ENCODE data around the gene TUBAL3.

The TUBAL3 gene

DNA sequence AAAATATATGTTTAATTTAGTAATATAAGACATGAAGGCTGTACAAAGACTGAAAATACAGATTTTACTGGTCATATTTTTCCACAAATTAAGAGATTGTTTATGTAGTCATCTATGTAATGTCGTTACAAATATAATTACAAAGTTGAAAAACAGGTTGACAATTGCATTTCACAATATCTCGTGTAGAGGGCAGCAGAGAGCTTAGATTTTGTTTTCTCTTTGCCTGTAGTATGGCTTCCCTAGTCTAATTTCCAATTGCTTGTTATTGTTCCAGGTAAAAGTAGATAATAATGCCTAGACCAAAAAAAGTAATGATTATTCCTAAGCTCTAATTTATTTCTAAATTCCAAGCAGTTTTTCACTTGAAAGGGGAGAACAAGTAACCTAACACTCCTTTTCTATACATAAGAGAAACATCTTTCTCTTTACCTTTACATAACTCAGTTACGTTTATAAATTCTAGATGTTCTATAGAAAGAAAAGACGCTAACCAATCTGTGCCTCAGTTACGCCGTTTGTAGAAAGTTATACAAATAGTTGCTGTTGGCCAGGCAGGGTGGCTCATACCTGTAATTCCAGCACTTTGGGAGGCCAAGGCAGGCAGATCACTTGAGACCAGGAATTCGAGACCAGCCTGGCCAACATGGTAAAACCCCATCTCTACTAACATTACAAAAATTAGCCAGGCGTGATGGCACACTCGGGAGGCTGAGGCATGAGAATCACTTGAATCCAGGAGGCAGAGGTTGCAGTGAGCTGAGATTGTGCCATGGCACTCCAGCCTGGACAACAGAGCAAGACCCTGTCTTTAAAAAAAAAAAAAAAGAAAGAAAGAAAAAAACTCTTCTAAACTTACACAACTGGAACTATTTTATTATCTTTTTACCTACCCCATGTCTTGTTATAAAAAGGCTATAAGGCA is 37.7 kb upstream of the TUBAL3 start:
- DNase-seq (ENCODE audit: low spot score): peak; percentile 34
- peak; percentile 44 for TF ChIP-seq CTCF (IDR thresholded peaks at IDR 0.05; ENCODE audit: borderline replicate concordance, control extremely low read depth, extremely low read depth, insufficient read depth, missing control alignments)
- in situ Hi-C loops (cut with MboI; ENCODE audit: low sequenced_read_pairs, unreplicated experiment): loop anchor here (5.0 kb wide), 1 partner anchor 180 kb away; no protein-coding TSS in a partner anchor

GRCh38 chr10:5441106-5441505 is 36.5 kb upstream of the TUBAL3 start:
- no peak for TF ChIP-seq CTCF (IDR thresholded peaks at IDR 0.05; ENCODE audit: borderline replicate concordance, control extremely low read depth, extremely low read depth, insufficient read depth, missing control alignments)
- in situ Hi-C loops (cut with MboI; ENCODE audit: low sequenced_read_pairs, unreplicated experiment): loop anchor here (5.0 kb wide), 1 partner anchor 181 kb away; no protein-coding TSS in a partner anchor
- no peak for DNase-seq (ENCODE audit: low spot score)

DNA sequence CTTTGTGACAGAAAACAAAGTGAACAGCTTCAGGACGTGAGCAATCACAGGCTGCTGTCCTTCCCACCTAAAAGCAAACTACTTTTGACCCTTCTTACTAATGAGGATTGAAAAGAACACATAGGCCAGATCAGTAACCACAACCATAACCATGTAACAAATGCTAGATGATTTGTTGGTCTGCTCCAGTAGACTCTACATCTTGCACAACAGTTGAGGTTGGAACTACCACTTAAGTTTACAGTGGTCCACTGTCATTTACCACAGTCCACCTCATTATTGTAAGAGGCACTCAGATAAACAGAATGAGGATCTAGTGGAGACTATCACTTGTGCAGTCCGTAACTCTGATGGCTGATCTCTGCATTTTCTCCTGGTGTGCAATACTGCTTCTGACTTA is 35.6 kb upstream of the TUBAL3 start:
- in situ Hi-C loops (cut with MboI; ENCODE audit: low sequenced_read_pairs, unreplicated experiment): loop anchor here (5.0 kb wide), 1 partner anchor 182 kb away; no protein-coding TSS in a partner anchor
- TF ChIP-seq CTCF (IDR thresholded peaks at IDR 0.05; ENCODE audit: borderline replicate concordance, control extremely low read depth, extremely low read depth, insufficient read depth, missing control alignments): no peak
- no peak for DNase-seq (ENCODE audit: low spot score)

DNA sequence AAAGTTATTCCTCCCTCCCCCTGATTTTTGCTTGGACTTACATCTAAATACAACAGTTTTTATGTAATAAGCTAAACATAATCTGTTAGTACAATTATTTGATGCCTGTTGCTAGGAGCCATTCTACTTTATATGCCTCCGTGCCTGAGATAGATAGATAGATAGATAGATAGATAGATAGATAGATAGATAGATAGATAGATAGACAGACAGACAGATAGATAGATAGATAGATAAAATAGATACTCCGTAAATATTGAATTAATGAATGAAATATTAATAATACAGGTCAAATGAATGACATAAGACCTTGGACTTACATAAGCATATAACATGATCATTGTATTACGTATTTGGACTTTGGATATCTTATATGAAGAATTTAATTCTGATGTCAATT is 30.7 kb upstream of the TUBAL3 start:
- in situ Hi-C loops (cut with MboI; ENCODE audit: low sequenced_read_pairs, unreplicated experiment): no loop called here
- no peak for DNase-seq (ENCODE audit: low spot score)
- TF ChIP-seq CTCF (IDR thresholded peaks at IDR 0.05; ENCODE audit: borderline replicate concordance, control extremely low read depth, extremely low read depth, insufficient read depth, missing control alignments): no peak

GRCh38 chr10:5434017-5434753 is 29.6 kb upstream of the TUBAL3 start:
- in situ Hi-C loops (cut with MboI; ENCODE audit: low sequenced_read_pairs, unreplicated experiment): no loop called here
- TF ChIP-seq CTCF (IDR thresholded peaks at IDR 0.05; ENCODE audit: borderline replicate concordance, control extremely low read depth, extremely low read depth, insufficient read depth, missing control alignments): peak; percentile 51
- peak; percentile 42 for DNase-seq (ENCODE audit: low spot score)

DNA sequence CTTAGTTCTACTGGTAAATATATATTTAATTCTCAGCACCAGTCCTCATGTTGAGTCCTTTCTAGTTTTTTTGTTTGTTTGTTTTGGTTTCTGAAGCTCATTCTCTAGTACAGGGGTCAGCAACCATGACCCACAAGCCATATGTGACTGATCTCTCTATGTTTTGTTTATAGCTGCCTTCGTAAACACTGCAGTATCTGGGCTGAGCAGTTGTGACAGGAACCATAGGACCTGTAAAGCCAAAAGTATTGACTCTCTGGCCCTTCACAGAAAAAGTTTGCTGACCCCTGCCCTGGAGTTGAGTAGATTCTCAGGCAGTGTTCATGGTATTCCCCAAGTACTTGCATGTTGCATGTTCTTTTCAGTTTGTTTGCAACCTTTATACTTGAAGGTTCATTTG is 28.6 kb upstream of the TUBAL3 start:
- no peak for TF ChIP-seq CTCF (IDR thresholded peaks at IDR 0.05; ENCODE audit: borderline replicate concordance, control extremely low read depth, extremely low read depth, insufficient read depth, missing control alignments)
- in situ Hi-C loops (cut with MboI; ENCODE audit: low sequenced_read_pairs, unreplicated experiment): no loop called here
- no peak for DNase-seq (ENCODE audit: low spot score)
